B cell (primary cell): ENCODE results near the gene LSM6.

Experiments
- EZH2 ChIP-seq: IDR thresholded peaks from 2 replicates; pipeline ENCODE4 v1.6.1; 2012; ENCODE audit warnings: borderline replicate concordance, low read depth, mild to moderate bottlenecking, moderate library complexity, low read length; ENCODE audit not compliant: insufficient read depth, poor library complexity, severe bottlenecking
- TF ChIP-seq, protein P1 (sequence below): fragments of 200-600 bp; IDR thresholded peaks from one replicate; pipeline ENCODE4 v1.8.0; 2022; ENCODE audit warnings: antibody characterized with exemption, mild to moderate bottlenecking

DNA sequence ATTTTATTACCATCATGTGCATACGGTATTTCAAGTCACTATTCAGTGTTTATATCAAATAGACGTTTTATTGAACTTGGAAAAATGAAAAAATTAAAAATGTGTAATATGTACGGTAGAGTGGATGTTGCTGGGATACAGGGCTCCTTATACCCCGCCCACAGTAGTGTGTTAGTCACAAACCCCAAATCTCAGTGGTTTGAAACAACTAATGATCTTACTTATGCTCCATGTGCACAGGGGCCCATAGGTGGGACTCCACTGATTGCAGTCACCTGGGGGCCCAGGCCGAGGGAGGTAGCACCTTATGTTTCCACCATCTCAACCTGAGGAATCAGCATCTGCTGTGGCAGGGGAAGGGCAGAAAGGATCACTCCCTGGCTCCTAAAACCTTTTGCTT, 18.1 kb downstream of the LSM6 start:
- TF ChIP-seq, protein P1, sequence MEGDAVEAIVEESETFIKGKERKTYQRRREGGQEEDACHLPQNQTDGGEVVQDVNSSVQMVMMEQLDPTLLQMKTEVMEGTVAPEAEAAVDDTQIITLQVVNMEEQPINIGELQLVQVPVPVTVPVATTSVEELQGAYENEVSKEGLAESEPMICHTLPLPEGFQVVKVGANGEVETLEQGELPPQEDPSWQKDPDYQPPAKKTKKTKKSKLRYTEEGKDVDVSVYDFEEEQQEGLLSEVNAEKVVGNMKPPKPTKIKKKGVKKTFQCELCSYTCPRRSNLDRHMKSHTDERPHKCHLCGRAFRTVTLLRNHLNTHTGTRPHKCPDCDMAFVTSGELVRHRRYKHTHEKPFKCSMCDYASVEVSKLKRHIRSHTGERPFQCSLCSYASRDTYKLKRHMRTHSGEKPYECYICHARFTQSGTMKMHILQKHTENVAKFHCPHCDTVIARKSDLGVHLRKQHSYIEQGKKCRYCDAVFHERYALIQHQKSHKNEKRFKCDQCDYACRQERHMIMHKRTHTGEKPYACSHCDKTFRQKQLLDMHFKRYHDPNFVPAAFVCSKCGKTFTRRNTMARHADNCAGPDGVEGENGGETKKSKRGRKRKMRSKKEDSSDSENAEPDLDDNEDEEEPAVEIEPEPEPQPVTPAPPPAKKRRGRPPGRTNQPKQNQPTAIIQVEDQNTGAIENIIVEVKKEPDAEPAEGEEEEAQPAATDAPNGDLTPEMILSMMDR: no peak
- TF ChIP-seq EZH2: no peak
